ENCODE measurements around the gene AHNAK. TPM values are rescaled to one million over a fixed set of nuclear protein-coding genes. Genes with fewer than 3 reads are reported as not detected.

Gene AHNAK
- total and polyA plus RNA-seq, 2 of the 8 experiments (the other 6 are each of a cell fraction or from before 2014, with no cell fraction given), result 2.0 to 5.8 TPM

- TF ChIP-seq CHD7 (IDR thresholded peaks at IDR 0.05; ENCODE audit: insufficient replicate concordance, low read length), result no peak
- no peak for TF ChIP-seq EZH2 (IDR thresholded peaks at IDR 0.05; ENCODE audit: low read depth, low read length, severe bottlenecking)
- no peak for TF ChIP-seq NANOG (IDR thresholded peaks at IDR 0.05; ENCODE audit: insufficient read depth, low read depth, low read length, poor library complexity, severe bottlenecking)
- no peak for TF ChIP-seq TEAD4 (IDR thresholded peaks at IDR 0.05; ENCODE audit: low read depth, low read length)
These were observed 127.2 kb downstream of the AHNAK start (continued) for GRCh38 chr11:62419314-62419929.
